Smooth muscle cell (in vitro differentiated cells): ENCODE measurements around the gene SIL1. TPM values are rescaled to one million over a fixed set of nuclear protein-coding genes. Genes with fewer than 3 reads are reported as not detected.

Experiments
- DNase-seq: peaks from one replicate; lab custom pipeline; 2025; ENCODE audit not compliant: unreplicated experiment; lab: John Stamatoyannopoulos, UW
- H2AFZ ChIP-seq: fragments of 200-600 bp; sonication (generic); 2 replicates; pipeline ENCODE4 v1.6.0; 2016; ENCODE audit warnings: antibody characterized with exemption, low read depth, mild to moderate bottlenecking
- H3F3A ChIP-seq: fragments of 200-600 bp; sonication (generic); 2 replicates; pipeline ENCODE4 v1.6.0; 2017; ENCODE audit warnings: antibody characterized with exemption, low read depth
- H3K27ac ChIP-seq: fragments of 200-600 bp; sonication (generic); 2 replicates; pipeline ENCODE4 v1.5.1; 2016; ENCODE audit warnings: low read depth, mild to moderate bottlenecking
- H3K27me3 ChIP-seq: fragments of 200-600 bp; sonication (generic); 2 replicates; pipeline ENCODE4 v1.6.1; 2016; ENCODE audit warnings: low read depth, mild to moderate bottlenecking
- H3K36me3 ChIP-seq: fragments of 200-600 bp; sonication (generic); 2 replicates; pipeline ENCODE4 v1.5.1; 2016; ENCODE audit warnings: low read depth
- H3K4me1 ChIP-seq: fragments of 200-600 bp; sonication (generic); 2 replicates; pipeline ENCODE4 v1.5.1; 2016; ENCODE audit warnings: low read depth
- H3K4me2 ChIP-seq: fragments of 200-600 bp; sonication (generic); 2 replicates; pipeline ENCODE4 v1.6.0; 2016; ENCODE audit warnings: mild to moderate bottlenecking
- H3K4me3 ChIP-seq: fragments of 200-600 bp; sonication (generic); 2 replicates; pipeline ENCODE4 v1.5.1; 2016; ENCODE audit warnings: mild to moderate bottlenecking
- H3K79me2 ChIP-seq: fragments of 200-600 bp; sonication (generic); 2 replicates; pipeline ENCODE4 v1.6.0; 2016; ENCODE audit warnings: low read depth, mild to moderate bottlenecking
- H3K9ac ChIP-seq: fragments of 200-600 bp; sonication (generic); 2 replicates; pipeline ENCODE4 v1.6.0; 2016; ENCODE audit warnings: low read depth
- H3K9me3 ChIP-seq: fragments of 200-600 bp; sonication (generic); replicated peaks from 2 replicates; pipeline ENCODE4 v1.5.1; 2016; ENCODE audit warnings: low read depth
- H4K20me1 ChIP-seq: fragments of 200-600 bp; sonication (generic); 2 replicates; pipeline ENCODE4 v1.6.0; 2016; ENCODE audit warnings: low read depth
- CTCF ChIP-seq: fragments of 200-600 bp; sonication (generic); IDR thresholded peaks from 2 replicates; pipeline ENCODE4 v1.5.1; 2017; ENCODE audit warnings: borderline replicate concordance, mild to moderate bottlenecking, antibody characterized with exemption; ENCODE audit not compliant: insufficient read depth, poor library complexity, severe bottlenecking
- WGBS: methylation state at CpG from one replicate; pipeline ENCODE4 v1.1.7; 2016; ENCODE audit warnings: low lambda C conversion rate; 5-methylcytosine and 5-hydroxymethylcytosine counted together
- polyA plus RNA-seq: library from polyadenylated mRNA; unstranded; fragments of >200 nt; fragmentation: Nextera tagmentation; extraction: Ambion mirVana; gene quantifications from 2 replicates; pipeline ENCODE4 v1.2.1, GENCODE V29; 2016
- total RNA-seq: library from RNA; depleted of rRNA; stranded (reverse); fragments of >200 nt; gene quantifications from 2 replicates; pipeline ENCODE4 v1.2.3, GENCODE V29; 2014

The SIL1 gene
- total and polyA plus RNA-seq, 2 experiments from 2014 or later: 45.5 to 119 TPM

- no peak for DNase-seq
These were observed 262.7 kb downstream of the SIL1 start for GRCh38 chr5:138935466-138935865.

GRCh38 chr5:138934971-138935370, 263.2 kb downstream of the SIL1 start:
- H2AFZ ChIP-seq: no peak overlapping the region
- no peak overlapping the region for H3K4me3 ChIP-seq
- H4K20me1 ChIP-seq: peaks cover 5% of the 10 kb centered on the region
- H3K27ac ChIP-seq: no peak overlapping the region
- H3K27me3 ChIP-seq: no peaks in the 10 kb centered on the region
- no peak for TF ChIP-seq CTCF
- H3K9ac ChIP-seq: no peak overlapping the region
- DNase-seq: no peak
- 95% methylated on average over 12 of the region's 12 CpGs for WGBS
- H3K9me3 ChIP-seq: no peaks in the 10 kb centered on the region
- no peak overlapping the region for H3K4me2 ChIP-seq
- peaks cover 3% of the 10 kb centered on the region for H3F3A ChIP-seq
- no peaks in the 10 kb centered on the region for H3K4me1 ChIP-seq
- no peaks in the 10 kb centered on the region for H3K79me2 ChIP-seq
- peaks cover 17% of the 10 kb centered on the region for H3K36me3 ChIP-seq

More at GRCh38 chr5:138935466-138935865, 262.7 kb downstream of the SIL1 start:
- H3K79me2 ChIP-seq: no peaks in the 10 kb centered on the region
- peaks cover 16% of the 10 kb centered on the region for H3K36me3 ChIP-seq
- peaks cover 3% of the 10 kb centered on the region for H3F3A ChIP-seq
- no peak overlapping the region for H3K9ac ChIP-seq
- H3K27ac ChIP-seq: no peak overlapping the region
- peaks cover 3% of the 10 kb centered on the region for H4K20me1 ChIP-seq
- H3K9me3 ChIP-seq: no peaks in the 10 kb centered on the region
- H2AFZ ChIP-seq: no peak overlapping the region
- no peak for TF ChIP-seq CTCF
- H3K4me3 ChIP-seq: no peak overlapping the region
- no peak overlapping the region for H3K4me2 ChIP-seq
- WGBS: 93% methylated on average over 10 of the region's 10 CpGs
- no peaks in the 10 kb centered on the region for H3K4me1 ChIP-seq
- H3K27me3 ChIP-seq: no peaks in the 10 kb centered on the region

GRCh38 chr5:138933522-138934290, 264.5 kb downstream of the SIL1 start:
- H3F3A ChIP-seq: peaks cover 3% of the 10 kb centered on the region
- no peak for DNase-seq
- 94% methylated on average over 18 of the region's 18 CpGs for whole genome bisulfite sequencing

More at GRCh38 chr5:138933522-138934290, 264.5 kb downstream of the SIL1 start:
- no peaks in the 10 kb centered on the region for H3K27me3 ChIP-seq
- H3K36me3 ChIP-seq: peaks cover 25% of the 10 kb centered on the region
- no peaks in the 10 kb centered on the region for H3K9me3 ChIP-seq
- H4K20me1 ChIP-seq: peaks cover 17% of the 10 kb centered on the region
- H3K4me2 ChIP-seq: no peak overlapping the region
- no peaks in the 10 kb centered on the region for H3K4me1 ChIP-seq
- no peak for TF ChIP-seq CTCF
- H3K79me2 ChIP-seq: peaks cover 5% of the 10 kb centered on the region
- H3K27ac ChIP-seq: no peak overlapping the region
- no peak overlapping the region for H3K4me3 ChIP-seq
- no peak overlapping the region for H3K9ac ChIP-seq
- H2AFZ ChIP-seq: no peak overlapping the region
